Measurements from ENCODE around the gene ENTREP1. TPM values are rescaled to one million over a fixed set of nuclear protein-coding genes. Genes with fewer than 3 reads are reported as not detected.
"Not testable (repeated sequence)": the region's sequence is repeated elsewhere in the genome, so short reads cannot be mapped to it uniquely, and the experiment has no call there.

ENTREP1 gene, protein sequence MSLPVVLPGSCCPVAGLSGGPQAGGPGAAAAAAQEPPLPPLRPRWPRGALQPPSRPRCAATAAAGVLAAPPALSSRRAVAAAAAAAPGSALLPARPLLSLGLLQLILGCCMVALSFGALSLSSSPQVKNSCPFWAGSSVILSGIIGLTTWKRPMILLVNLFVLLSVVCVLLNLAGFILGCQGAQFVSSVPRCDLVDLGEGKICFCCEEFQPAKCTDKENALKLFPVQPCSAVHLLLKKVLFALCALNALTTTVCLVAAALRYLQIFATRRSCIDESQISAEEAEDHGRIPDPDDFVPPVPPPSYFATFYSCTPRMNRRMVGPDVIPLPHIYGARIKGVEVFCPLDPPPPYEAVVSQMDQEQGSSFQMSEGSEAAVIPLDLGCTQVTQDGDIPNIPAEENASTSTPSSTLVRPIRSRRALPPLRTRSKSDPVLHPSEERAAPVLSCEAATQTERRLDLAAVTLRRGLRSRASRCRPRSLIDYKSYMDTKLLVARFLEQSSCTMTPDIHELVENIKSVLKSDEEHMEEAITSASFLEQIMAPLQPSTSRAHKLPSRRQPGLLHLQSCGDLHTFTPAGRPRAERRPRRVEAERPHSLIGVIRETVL
- total RNA-seq, result 5.7 and 11.8 TPM in 2 replicates

- no peak for DNase-seq (ENCODE audit: extremely low read depth, low read depth, low spot score)
Measured at GRCh38 chr9:69324549-69325401, at the start of gene ENTREP1. TSS of gene ENTREP1 (plus strand) at chr9:69325215. CDS start at chr9:69325310, 95 bp downstream.

DNA sequence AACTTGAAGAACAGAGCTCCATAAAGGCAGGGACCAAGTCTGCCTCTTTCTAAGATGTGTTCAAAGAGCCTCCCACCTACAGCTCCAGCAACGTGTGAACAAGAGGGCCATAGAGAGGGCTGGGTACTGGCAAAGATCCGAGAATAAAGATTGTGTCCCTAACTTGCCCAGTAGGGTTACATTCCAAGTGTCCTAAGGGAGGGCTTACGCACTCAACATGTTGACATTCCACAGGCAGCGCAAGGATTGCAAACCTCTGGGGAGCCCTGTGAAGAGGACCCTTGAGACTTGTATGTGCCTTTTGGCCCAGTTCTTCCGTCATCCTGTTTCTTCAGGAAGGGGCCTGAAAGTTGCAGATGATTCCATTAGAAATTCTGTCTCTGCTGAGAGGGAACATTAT lies 48.2 kb upstream of the ENTREP1 start:
- no peak for DNase-seq (ENCODE audit: extremely low read depth, low read depth, low spot score)

GRCh38 chr9:69279084-69279731 lies 45.8 kb upstream of the ENTREP1 start:
- DNase-seq (ENCODE audit: extremely low read depth, low read depth, low spot score), result no peak

GRCh38 chr9:69279733-69280132 lies 45.3 kb upstream of the ENTREP1 start:
- DNase-seq (ENCODE audit: extremely low read depth, low read depth, low spot score), result no peak

GRCh38 chr9:69283003-69283402 lies 42.0 kb upstream of the ENTREP1 start:
- no peak for DNase-seq (ENCODE audit: extremely low read depth, low read depth, low spot score)

DNA sequence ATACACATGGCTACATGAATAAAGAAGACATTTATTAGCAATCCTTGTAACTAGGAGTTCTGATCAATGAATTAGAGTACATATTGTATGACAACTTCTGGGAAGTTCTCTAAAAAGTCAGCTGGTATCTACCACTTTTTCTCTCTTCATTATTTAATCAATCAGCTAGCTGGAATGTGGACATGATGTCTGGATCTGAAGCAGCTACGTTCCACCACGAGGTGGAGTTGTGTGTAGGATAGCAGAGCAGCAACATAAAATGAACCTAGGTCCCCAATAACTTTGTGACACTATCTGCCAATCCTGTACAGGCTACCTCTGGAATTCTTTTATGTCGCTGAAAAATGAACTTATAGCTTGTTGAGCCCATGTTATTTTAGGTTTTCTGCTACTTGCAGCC lies 32.9 kb upstream of the ENTREP1 start:
- no peak for DNase-seq (ENCODE audit: extremely low read depth, low read depth, low spot score)

GRCh38 chr9:69293156-69293555 lies 31.9 kb upstream of the ENTREP1 start:
- no peak for DNase-seq (ENCODE audit: extremely low read depth, low read depth, low spot score)

GRCh38 chr9:69295872-69296552 lies 29.0 kb upstream of the ENTREP1 start:
- no peak for DNase-seq (ENCODE audit: extremely low read depth, low read depth, low spot score)

GRCh38 chr9:69297300-69297980 lies 27.6 kb upstream of the ENTREP1 start:
- DNase-seq (ENCODE audit: extremely low read depth, low read depth, low spot score), result no peak

GRCh38 chr9:69299315-69299714 lies 25.7 kb upstream of the ENTREP1 start:
- no peak for DNase-seq (ENCODE audit: extremely low read depth, low read depth, low spot score)

DNA sequence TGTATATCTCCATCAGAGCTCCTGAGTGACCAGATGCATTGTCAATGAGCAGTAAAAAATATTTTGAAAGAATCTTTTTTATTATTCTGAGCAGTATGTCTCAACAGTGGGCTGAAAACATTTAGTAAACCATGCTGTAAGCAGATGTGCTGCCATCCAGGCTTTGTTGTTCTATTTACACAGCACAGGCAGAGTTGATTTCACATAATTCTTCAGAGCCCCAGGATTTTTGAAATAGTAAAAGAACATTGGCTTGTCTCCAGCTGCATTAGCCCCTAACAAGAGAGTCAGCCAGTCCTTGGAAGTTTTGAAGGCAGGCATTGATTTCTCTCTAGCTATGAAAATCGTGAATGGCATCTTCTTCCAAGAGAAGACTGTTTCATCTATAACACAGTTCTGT lies 25.2 kb upstream of the ENTREP1 start:
- DNase-seq (ENCODE audit: extremely low read depth, low read depth, low spot score), result no peak

GRCh38 chr9:69303331-69303730 lies 21.7 kb upstream of the ENTREP1 start:
- DNase-seq (ENCODE audit: extremely low read depth, low read depth, low spot score), result no peak

GRCh38 chr9:69306895-69307445 lies 18.0 kb upstream of the ENTREP1 start:
- not testable (repeated sequence) for DNase-seq (ENCODE audit: extremely low read depth, low read depth, low spot score)

- no peak for DNase-seq (ENCODE audit: extremely low read depth, low read depth, low spot score)
Measured at GRCh38 chr9:69307446-69308205, 17.4 kb upstream of the ENTREP1 start.

DNA sequence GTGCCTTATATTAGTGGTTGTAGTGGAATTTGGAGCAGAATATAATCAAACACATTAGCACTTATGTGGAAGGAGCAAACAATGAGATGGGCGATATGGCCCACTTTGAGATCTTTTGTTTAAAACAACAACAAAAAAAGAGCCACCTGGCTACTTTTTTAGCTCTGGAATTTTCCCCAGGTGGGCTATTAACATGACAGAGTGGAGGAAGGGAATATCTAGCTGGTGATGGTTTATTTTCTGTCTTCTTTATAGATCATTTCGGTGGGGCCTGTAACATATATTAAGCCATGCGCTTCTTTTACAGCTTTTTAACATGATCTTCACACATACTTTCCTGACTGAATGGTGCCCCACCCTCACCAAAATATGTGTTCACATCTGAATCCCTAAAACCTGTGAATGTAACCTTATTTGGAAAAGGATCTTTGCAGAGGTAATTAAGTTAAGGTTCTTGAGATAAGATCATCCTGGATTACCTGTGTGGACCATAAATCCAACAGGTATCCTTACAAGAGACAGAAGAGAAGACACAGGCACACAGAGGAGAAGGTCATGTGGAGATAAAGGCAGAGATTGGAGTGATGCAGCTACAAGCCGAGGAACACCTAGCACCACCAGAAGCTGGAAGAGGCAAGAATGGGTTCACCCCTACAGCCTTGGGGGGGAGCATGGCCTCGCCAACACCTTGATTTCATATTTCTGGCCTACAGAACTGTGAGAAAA lies 16.6 kb upstream of the ENTREP1 start:
- DNase-seq (ENCODE audit: extremely low read depth, low read depth, low spot score), result no peak

DNA sequence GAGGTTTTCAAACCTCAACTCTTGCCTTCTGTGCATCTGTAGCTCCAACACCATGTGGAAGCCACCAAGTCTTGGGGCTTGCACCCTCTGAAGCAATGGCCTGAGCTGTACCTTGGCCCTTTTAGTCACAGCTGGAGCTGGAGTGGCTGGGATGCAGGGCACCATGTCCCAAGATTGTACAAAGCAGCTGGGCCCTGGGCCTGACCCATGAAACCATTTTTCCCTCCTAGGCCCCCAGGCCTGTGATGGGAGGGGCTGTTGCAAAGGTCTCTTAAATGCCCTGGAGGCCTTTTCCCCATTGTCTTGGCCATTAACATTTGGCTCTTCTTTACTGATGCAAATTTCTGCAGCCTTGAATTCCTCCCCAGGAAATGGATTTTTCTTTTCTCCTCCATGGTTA lies 11.8 kb upstream of the ENTREP1 start:
- DNase-seq (ENCODE audit: extremely low read depth, low read depth, low spot score), result no peak

DNA sequence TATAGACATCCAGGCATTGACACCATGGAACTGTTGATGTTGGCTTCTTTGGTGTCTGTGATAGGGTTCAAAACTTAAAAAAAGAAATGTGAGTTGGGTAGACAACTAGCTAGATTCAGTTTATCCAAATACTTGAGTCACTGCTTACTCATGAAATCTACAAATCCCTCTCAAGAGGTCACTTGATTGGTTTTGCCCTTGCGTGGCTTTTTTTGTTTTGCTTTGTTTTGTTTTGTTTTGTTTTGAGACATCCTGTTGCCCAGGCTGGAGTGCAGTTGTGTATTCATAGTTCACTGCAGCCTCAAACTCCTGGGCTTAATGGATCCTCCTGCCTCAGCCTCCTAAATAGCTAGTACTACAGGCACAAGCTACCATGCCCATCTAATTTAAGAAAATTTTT lies 10.5 kb upstream of the ENTREP1 start:
- DNase-seq (ENCODE audit: extremely low read depth, low read depth, low spot score), result no peak

- peak; percentile 36 for DNase-seq (ENCODE audit: extremely low read depth, low read depth, low spot score)
Measured at GRCh38 chr9:69317081-69317480, 7.9 kb upstream of the ENTREP1 start.
